ENCODE results near the gene CLBA1.

DNA sequence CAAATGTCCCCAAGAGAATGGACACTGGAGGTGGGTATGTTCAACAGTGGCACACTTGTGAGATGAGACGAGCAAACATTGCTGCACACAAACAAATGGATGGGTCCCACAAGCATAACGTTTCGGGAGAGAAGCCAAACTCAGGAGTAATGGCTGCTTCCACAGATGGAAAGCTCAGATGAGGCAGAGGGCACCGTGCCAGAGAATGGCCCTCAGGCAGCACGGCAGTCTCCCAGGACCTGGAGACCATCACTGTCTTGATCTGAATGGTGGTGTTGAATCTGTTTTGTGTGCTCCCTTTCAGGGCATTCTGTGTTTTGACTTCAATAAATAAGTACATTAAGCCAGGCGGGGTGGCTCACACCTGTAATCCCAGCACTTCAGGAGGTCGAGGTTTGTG lies 43.8 kb downstream of the CLBA1 start:
- TF ChIP-seq, protein P1, sequence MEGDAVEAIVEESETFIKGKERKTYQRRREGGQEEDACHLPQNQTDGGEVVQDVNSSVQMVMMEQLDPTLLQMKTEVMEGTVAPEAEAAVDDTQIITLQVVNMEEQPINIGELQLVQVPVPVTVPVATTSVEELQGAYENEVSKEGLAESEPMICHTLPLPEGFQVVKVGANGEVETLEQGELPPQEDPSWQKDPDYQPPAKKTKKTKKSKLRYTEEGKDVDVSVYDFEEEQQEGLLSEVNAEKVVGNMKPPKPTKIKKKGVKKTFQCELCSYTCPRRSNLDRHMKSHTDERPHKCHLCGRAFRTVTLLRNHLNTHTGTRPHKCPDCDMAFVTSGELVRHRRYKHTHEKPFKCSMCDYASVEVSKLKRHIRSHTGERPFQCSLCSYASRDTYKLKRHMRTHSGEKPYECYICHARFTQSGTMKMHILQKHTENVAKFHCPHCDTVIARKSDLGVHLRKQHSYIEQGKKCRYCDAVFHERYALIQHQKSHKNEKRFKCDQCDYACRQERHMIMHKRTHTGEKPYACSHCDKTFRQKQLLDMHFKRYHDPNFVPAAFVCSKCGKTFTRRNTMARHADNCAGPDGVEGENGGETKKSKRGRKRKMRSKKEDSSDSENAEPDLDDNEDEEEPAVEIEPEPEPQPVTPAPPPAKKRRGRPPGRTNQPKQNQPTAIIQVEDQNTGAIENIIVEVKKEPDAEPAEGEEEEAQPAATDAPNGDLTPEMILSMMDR (IDR thresholded peaks at IDR 0.05) = no peak
- TF ChIP-seq TAF1 (IDR thresholded peaks at IDR 0.05; ENCODE audit: borderline replicate concordance, low read depth, low read length) = no peak
- TF ChIP-seq FOXM1 (IDR thresholded peaks at IDR 0.05; ENCODE audit: low read depth) = no peak
- no peak for TF ChIP-seq YY1 (IDR thresholded peaks at IDR 0.05; ENCODE audit: low read depth)
- peak; percentile 68 for TF ChIP-seq GATA2 (CRISPR knock-in tag; IDR thresholded peaks at IDR 0.05)
- TF ChIP-seq POLR2AphosphoS5 (IDR thresholded peaks at IDR 0.05; ENCODE audit: low read depth, low read length) = no peak
- no peak for TF ChIP-seq RFX5 (IDR thresholded peaks at IDR 0.05; ENCODE audit: low read length)
- TF ChIP-seq SMC3 (IDR thresholded peaks at IDR 0.05; ENCODE audit: low read depth, low read length) = no peak
- TF ChIP-seq EZH2phosphoT487 (IDR thresholded peaks at IDR 0.05; ENCODE audit: borderline replicate concordance, low read depth) = no peak
- TF ChIP-seq RAD21 (IDR thresholded peaks at IDR 0.05; ENCODE audit: low read length) = no peak
